ENCODE data around the gene WWC2.
"Not testable (repeated sequence)": the region's sequence is repeated elsewhere in the genome, so short reads cannot be mapped to it uniquely, and the experiment has no call there.

WWC2 gene

GRCh38 chr4:183175631-183176232 is 76.7 kb downstream of the WWC2 start:
- no peak for DNase-seq

DNA sequence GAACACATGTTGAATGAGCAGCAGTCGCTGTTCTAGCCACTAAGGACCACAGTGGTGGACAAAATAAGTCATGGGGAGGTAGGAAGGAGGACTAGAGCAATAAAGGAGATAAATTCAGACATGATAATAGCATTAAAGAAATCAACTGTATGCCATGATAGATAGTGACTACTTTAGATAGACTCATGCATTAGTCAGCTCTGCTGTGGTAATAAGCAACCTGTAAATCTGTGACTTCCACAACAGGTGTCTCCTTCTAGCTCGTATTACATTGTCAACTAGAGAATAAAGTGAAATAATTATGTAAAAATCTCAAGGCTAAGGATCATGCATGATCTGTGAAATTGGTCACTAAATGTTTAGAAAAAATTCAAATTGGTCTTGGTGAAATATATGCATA is 77.9 kb downstream of the WWC2 start:
- DNase-seq: no peak

DNA sequence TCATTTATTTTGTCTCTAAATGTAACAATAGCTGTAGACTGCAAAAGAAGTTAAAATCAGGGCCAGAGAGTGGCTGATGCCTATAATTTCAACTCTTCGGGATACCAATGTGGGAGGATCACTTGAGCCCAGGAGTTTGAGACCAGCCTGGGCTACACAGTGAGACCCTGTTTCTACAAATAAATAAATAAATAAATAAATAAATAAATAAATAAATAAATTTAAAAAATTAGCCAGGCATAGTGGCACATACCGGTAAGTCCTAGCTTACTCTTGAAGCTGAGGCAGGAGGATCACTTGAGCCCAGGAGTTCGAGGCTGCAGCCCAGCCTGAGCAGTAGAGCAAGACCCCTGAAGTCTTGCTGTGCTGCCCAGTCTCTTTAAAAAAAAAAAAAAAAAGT is 79.1 kb downstream of the WWC2 start:
- DNase-seq: no peak

- DNase-seq: no peak
Observed at GRCh38 chr4:183180096-183180495, 81.0 kb downstream of the WWC2 start.

GRCh38 chr4:183180621-183181020 is 81.6 kb downstream of the WWC2 start:
- no peak for DNase-seq

- no peak for DNase-seq
Observed at GRCh38 chr4:183181081-183181480, 82.0 kb downstream of the WWC2 start.

DNA sequence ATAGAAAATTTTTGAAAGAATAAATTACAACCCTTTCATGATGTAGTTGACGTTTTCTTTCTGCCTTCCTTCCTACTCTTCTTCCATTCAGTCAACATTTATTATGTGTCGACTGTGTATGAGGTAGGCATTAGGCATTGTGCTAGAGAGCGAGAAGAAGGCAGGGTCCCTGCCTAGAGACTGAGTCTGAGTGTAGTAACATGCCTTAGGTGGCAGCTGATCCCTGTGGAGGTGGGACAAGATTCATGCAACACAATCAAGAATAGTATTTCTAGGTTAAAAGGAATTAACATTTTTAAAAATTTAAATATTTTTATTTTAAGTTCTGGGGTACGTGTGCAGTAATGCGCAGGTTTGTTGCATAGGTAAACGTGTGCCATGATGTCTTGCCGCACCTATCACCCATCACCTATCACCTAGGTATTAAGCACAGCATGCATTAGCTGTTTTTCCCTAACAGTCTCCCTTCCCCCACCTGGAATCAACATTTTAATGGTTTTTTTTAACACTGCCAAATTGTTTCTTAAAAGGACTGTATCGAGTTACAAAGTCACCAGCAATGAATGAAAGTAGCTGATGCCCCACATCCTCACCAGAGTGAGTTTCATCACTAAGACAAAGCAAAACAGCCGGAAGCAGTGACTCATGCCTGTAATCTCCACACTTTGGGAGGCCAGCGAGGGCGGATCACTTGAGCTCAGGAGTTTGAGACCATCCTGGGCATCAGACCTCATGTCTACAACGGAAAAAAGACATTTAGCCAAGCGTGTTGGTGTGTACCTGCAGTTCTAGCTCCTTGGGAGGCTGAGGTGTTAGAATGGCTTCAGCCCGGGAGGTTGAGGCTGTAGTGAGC is 84.0 kb downstream of the WWC2 start:
- DNase-seq: peak; percentile 23

- no peak for DNase-seq
Observed at GRCh38 chr4:183183906-183184535, 85.0 kb downstream of the WWC2 start.

DNA sequence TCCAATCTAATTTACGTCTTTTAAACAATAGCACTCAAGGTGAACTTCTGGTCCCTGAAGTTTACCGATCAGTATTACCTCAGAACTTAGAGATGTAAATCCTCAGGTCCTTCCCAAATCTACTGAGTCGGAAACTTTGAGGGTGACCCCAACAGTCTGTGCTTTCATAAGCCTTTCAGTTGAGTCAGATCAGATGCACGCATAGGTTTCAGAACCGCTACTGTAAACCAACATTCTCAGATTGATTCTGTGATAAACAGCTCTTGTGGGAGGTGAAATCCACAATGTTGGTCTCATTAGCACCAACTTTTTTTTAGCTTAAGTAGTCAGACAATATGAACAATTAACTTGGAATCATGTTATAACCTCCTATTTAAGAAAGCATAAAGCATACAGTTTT is 86.0 kb downstream of the WWC2 start:
- DNase-seq: no peak

- DNase-seq: no peak
Observed at GRCh38 chr4:183185559-183185958, 86.5 kb downstream of the WWC2 start.

DNA sequence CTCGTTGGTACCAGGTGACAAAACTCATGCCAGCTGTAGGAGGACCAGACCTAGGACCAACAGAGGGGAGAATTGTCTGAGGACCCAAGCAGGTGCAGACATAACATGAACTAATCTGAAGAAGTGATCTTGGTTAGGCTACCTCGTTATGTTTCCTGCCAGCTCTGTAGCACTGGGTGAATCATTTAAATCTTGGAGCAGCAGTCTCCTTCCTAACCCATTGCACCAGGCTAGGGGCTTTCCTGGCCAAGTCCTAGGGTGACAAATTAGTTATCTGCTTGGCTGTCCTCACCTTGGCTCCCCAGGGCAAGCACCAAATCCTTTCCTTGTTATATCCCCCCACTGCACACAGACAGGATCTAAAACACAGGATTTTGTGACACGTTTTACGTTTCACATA is 87.8 kb downstream of the WWC2 start:
- no peak for DNase-seq

DNA sequence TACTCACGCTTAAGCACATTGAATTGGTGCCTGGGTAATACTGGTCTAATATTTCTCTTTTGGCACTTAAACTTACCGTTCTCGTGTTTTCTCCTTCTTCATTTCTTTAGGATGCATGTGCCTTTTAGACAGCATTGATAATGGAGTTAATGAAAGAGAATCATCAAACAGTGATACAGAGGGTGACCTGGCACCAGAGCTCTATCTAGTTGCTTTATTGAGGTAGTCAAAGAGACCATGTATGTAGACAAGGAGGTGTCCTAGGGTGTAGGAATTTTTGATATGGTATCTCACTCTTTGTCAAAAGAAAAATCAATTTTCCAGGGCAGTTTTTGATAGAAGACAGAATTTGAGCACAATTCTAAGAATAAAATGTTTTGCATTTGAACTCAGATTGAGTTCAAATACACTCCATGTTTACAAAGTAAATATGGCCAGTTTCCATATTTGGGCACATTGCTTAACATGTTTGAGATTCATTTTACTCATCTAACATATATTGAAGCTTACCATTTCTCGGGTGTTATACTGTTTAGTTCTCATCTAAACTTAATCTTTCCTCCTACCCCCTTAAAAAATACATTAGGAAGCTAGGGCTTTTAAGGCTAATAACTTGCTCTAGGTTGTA is 92.0 kb downstream of the WWC2 start:
- no peak for DNase-seq

- DNase-seq: no peak
Observed at GRCh38 chr4:183191630-183192029, 92.6 kb downstream of the WWC2 start.

DNA sequence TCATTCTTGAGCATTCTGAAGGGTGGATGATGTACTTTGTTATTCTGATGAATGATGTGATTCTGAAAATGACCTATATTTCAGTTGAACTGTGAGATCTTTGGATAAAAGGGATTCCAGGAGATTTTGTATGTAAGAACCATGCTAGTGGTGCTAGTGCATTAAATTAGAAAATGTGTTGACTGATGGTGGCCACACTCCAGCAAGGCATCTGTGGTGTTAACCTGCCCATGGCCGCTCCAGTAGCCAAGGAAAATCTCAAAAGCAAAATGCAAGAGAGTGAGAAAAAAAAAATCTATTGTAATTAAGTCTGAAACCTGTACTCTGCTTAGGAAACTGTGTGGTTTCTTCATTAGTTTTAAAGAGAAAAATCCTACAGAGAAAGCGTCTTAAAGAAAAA is 93.5 kb downstream of the WWC2 start:
- DNase-seq: no peak

DNA sequence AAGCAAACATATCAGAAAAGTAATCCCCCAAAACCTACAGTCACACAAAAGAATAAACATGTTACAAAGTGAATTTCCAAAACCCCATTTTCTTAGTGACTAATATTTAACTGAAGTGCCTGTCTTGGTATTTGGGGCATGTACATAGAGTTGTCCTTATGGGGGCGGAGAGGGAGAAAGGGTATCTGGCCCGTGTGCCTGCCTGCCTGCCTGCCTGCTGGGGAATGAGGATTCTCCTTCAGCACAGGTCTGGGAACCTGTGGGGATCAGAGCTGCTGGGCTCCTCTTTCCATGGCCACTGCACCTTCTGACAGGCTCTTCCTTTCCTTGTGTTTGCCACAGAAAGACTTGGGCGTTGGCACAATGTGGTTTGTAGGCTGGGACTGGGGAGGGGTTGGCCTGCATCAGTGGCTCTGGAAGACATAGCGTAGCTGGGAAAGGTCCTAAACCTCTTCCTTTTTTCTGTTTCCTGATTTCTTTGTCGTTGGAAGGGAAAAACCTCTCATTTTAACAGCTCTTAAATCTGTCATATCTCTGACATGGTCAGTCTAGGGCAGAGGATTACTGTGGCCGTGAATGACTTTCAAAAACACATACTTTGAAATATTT is 94.8 kb downstream of the WWC2 start:
- DNase-seq: not testable (repeated sequence)

DNA sequence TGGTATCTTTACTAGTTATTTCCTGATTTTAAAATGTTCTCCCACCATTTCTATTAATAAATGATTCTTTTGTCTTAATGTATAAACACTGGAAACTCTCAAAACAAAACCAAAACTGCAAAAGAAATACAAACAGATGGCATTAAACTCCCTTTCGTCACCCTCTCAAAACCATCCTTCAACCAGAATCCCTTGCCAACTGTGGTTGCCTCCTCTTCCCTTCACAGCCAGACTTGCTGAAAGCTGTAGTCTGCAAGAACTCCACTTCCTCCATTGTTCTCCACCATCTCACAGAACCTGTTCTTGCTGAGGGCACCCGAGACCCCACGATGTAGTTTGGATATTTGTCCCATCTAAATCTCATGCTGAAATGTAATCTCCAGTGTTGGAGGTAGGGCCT is 96.5 kb downstream of the WWC2 start:
- DNase-seq: no peak

- DNase-seq: no peak
Observed at GRCh38 chr4:183197140-183197539, 98.1 kb downstream of the WWC2 start.

GRCh38 chr4:183200453-183200852 is 101.4 kb downstream of the WWC2 start:
- peak; percentile 35 for DNase-seq

DNA sequence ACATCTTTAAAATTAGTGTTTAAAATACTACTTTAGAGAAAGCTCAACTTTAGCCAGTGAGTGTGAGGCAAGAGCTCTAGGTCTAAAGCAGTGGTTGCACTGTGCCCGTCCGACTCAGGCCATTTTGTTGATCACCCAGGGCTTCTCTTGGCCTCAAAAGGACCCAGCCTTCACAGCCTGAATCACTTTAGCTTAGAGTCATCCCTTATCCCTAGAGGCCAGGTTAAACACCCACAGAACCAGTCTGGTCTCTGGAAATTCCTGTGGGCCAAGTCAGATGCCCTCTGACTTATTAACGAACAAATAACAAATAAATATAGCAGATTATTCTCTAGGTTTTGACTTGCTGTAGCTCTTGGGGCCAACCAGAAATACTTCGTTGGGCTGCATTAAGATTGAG is 102.3 kb downstream of the WWC2 start:
- DNase-seq: no peak

- DNase-seq: no peak
Observed at GRCh38 chr4:183202523-183202922, 103.5 kb downstream of the WWC2 start.

GRCh38 chr4:183204793-183205192 is 105.7 kb downstream of the WWC2 start:
- DNase-seq: no peak

GRCh38 chr4:183205193-183205592 is 106.1 kb downstream of the WWC2 start:
- DNase-seq: no peak

- DNase-seq: no peak
Observed at GRCh38 chr4:183205709-183206108, 106.7 kb downstream of the WWC2 start.
